HCT116 (cell line): Measurements from ENCODE around the gene CCDC183. TPM values are rescaled to one million over a fixed set of nuclear protein-coding genes. Genes with fewer than 3 reads are reported as not detected.

ENCODE experiments used
- ATAC-seq: fragments of 200-7000 bp; cut with Tn5 transposase; 2 replicates; pipeline ENCODE4 v1.9.1; 2020; ENCODE audit warnings: mild to moderate bottlenecking, moderate library complexity
- BruUV-seq: library from RNA; stranded (reverse); fragments of 400-500 nt; replicated peaks from 2 replicates; lab custom pipeline; 2021; lab: Mats Ljungman, UMichigan
- CTCF ChIA-PET: fragments of 300-600 bp; sonication (Branson Sonifier 250); formaldehyde crosslinking; loops from one replicate; lab custom pipeline; 2021; ENCODE audit warnings: antibody characterized with exemption; lab: Charles Lee
- POLR2A ChIA-PET: fragments of 300-600, 350-600 bp; sonication (Branson Sonifier 250); formaldehyde crosslinking; loops from one replicate; lab custom pipeline; 2021; ENCODE audit warnings: antibody characterized with exemption; lab: Charles Lee
- RAD21 ChIA-PET, 2 experiments: fragments of 300-600 bp; sonication (Branson Sonifier 250); formaldehyde crosslinking; loops; one replicate each; lab custom pipeline; 2023; ENCODE audit warnings: low total read pairs in 2 of 2; ENCODE audit not compliant: uncharacterized antibody in 2 of 2, unreplicated experiment in 2 of 2, low non-redundant PET in 1 of 2; lab: Charles Lee
- DNase-seq: peaks from one replicate; pipeline ENCODE4 v3.0.0-alpha.2; 2010; ENCODE audit warnings: low read depth, low spot score
- H2AFZ ChIP-seq: fragments of 200-600 bp; shearing (Covaris generic), sonication (generic); 2 replicates; pipeline ENCODE4 v1.6.1; 2017; ENCODE audit warnings: low read depth, mixed run types, mixed read lengths, antibody characterized with exemption, low read length; ENCODE audit not compliant: poor library complexity, severe bottlenecking
- H3K27ac ChIP-seq: 2 replicates; pipeline ENCODE4 v1.5.1; 2012; ENCODE audit warnings: low read depth, low read length
- H3K27me3 ChIP-seq: fragments of 200-600 bp; sonication (generic); 2 replicates; pipeline ENCODE4 v1.6.1; 2016; ENCODE audit warnings: mixed run types, low read length, mixed read lengths; ENCODE audit not compliant: insufficient read depth
- H3K36me3 ChIP-seq, 2 experiments: fragments of 200-500 bp in 1 of 2; fragments of 200-600 bp in 1 of 2; sonication (Bioruptor generic) in 1 of 2; sonication (generic) in 1 of 2; 2 replicates each; pipeline versions ENCODE4 v1.5.1 to v1.6.1; 2014 to 2016; ENCODE audit warnings: low read length in 2 of 2, inconsistent platforms in 1 of 2, mixed read lengths in 1 of 2, mixed run types in 1 of 2; ENCODE audit not compliant: insufficient read depth in 2 of 2, control insufficient read depth in 1 of 2
- H3K4me1 ChIP-seq, 2 experiments: fragments of 200-600 bp in 1 of 2; sonication (generic) in 1 of 2; 2 replicates each; pipeline versions ENCODE4 v1.5.1 to v1.6.1; 2012 to 2017; ENCODE audit warnings: low read length in 2 of 2, inconsistent platforms in 1 of 2, mild to moderate bottlenecking in 1 of 2, mixed read lengths in 1 of 2, mixed run types in 1 of 2, moderate library complexity in 1 of 2; ENCODE audit not compliant: insufficient read depth in 2 of 2, control insufficient read depth in 1 of 2
- H3K4me2 ChIP-seq: fragments of 200-600 bp; sonication (generic); 2 replicates; pipeline ENCODE4 v1.6.1; 2017; ENCODE audit warnings: mixed run types, low read length, mixed read lengths
- H3K4me3 ChIP-seq, 2 experiments: fragments of 200-600 bp in 1 of 2; sonication (generic) in 1 of 2; replicated peaks in 1 of 2; 2 replicates each; pipeline ENCODE4 v1.5.1; 2011 to 2016; ENCODE audit warnings: low read length in 2 of 2, control low read depth in 1 of 2, low read depth in 1 of 2, mild to moderate bottlenecking in 1 of 2, mixed read lengths in 1 of 2, mixed run types in 1 of 2
- H3K79me2 ChIP-seq: fragments of 200-600 bp; sonication (generic); 2 replicates; pipeline ENCODE4 v1.6.1; 2017; ENCODE audit warnings: mild to moderate bottlenecking, mixed run types, low read length, moderate library complexity, mixed read lengths; ENCODE audit not compliant: insufficient read depth
- H3K9ac ChIP-seq: fragments of 200-600 bp; sonication (generic); 2 replicates; pipeline ENCODE4 v1.6.1; 2016; ENCODE audit warnings: low read length, mixed read lengths
- H3K9me2 ChIP-seq: fragments of 200-600 bp; sonication (generic), shearing (Covaris generic); 2 replicates; pipeline ENCODE4 v1.6.1; 2017; ENCODE audit warnings: mixed run types, mild to moderate bottlenecking, moderate library complexity; ENCODE audit not compliant: insufficient read depth
- H3K9me3 ChIP-seq, 2 experiments: fragments of 200-500 bp in 1 of 2; fragments of 200-600 bp in 1 of 2; sonication (Bioruptor generic) in 1 of 2; sonication (generic) in 1 of 2; 2 replicates each; pipeline ENCODE4 v1.6.1; 2014 to 2017; ENCODE audit warnings: low read length in 2 of 2, mixed read lengths in 2 of 2, inconsistent platforms in 1 of 2, low read depth in 1 of 2, mild to moderate bottlenecking in 1 of 2, mixed run types in 1 of 2, moderate library complexity in 1 of 2; ENCODE audit not compliant: control insufficient read depth in 1 of 2, insufficient read depth in 1 of 2
- H4K20me1 ChIP-seq: fragments of 200-600 bp; sonication (generic), shearing (Covaris generic); 2 replicates; pipeline ENCODE4 v1.6.1; 2017; ENCODE audit warnings: mixed run types, mild to moderate bottlenecking, moderate library complexity; ENCODE audit not compliant: insufficient read depth
- CEBPB ChIP-seq: IDR thresholded peaks from 2 replicates; pipeline ENCODE4 v1.6.1; 2012; ENCODE audit warnings: low read depth
- EGR1 ChIP-seq: IDR thresholded peaks from 2 replicates; pipeline ENCODE4 v1.6.1; 2012; ENCODE audit warnings: low read depth
- EZH2phosphoT487 ChIP-seq: fragments of 200-600 bp; IDR thresholded peaks from 2 replicates; pipeline ENCODE4 v1.6.1; 2018; ENCODE audit warnings: antibody characterized with exemption, borderline replicate concordance
- intact Hi-C: fragments of 100-400 bp; cut with micrococcal nuclease; formaldehyde crosslinking; loops from 2 replicates; pipeline ENCODE4 v1.10.0; 2022
- total RNA-seq: library from RNA; stranded (reverse); gene quantifications from one replicate; pipeline ENCODE4 v1.2.1, GENCODE V29; 2021; ENCODE audit not compliant: unreplicated experiment
- TF ChIP-seq, protein P1 (sequence below): IDR thresholded peaks from 2 replicates; pipeline ENCODE4 v1.6.1; 2012; ENCODE audit warnings: low read depth
- TF ChIP-seq, protein P2 (sequence below): IDR thresholded peaks from 2 replicates; pipeline ENCODE4 v1.6.1; 2012

The CCDC183 gene
- total RNA-seq, 1 experiment from 2014 or later = 2.8 TPM

- H3K4me2 ChIP-seq = no peak overlapping the region
- H3K4me3 ChIP-seq = no peak overlapping the region
- intact Hi-C loops = loop anchor here (5.0 to 10.0 kb wide), 2 partner anchors 104 to 197 kb away; partner anchors contain the start of genes C8G and FBXW5
- no peak overlapping the region for H2AFZ ChIP-seq
- BruUV-seq = TSS peak; percentile 53
- CTCF ChIA-PET = interaction anchor here (0.5 to 1.0 kb wide), 2 partner anchors 62 to 151 kb away, joined by 3 to 4 read pairs; no protein-coding TSS in a partner anchor
- H3K4me1 ChIP-seq = peaks cover 29 to 39% of the 10 kb centered on the region in 2 experiments
- H3K9me3 ChIP-seq = no peaks in the 10 kb centered on the region
- ATAC-seq (no peak), DNase-seq (no peak)
- no peaks in the 10 kb centered on the region for H3K9me2 ChIP-seq
- no peaks in the 10 kb centered on the region for H3K27me3 ChIP-seq
- H3K36me3 ChIP-seq = no peaks in the 10 kb centered on the region
- H3K79me2 ChIP-seq = no peaks in the 10 kb centered on the region
- TF ChIP-seq EGR1 (no peak), EZH2phosphoT487 (no peak), CEBPB (no peak)
- TF ChIP-seq, protein P1, sequence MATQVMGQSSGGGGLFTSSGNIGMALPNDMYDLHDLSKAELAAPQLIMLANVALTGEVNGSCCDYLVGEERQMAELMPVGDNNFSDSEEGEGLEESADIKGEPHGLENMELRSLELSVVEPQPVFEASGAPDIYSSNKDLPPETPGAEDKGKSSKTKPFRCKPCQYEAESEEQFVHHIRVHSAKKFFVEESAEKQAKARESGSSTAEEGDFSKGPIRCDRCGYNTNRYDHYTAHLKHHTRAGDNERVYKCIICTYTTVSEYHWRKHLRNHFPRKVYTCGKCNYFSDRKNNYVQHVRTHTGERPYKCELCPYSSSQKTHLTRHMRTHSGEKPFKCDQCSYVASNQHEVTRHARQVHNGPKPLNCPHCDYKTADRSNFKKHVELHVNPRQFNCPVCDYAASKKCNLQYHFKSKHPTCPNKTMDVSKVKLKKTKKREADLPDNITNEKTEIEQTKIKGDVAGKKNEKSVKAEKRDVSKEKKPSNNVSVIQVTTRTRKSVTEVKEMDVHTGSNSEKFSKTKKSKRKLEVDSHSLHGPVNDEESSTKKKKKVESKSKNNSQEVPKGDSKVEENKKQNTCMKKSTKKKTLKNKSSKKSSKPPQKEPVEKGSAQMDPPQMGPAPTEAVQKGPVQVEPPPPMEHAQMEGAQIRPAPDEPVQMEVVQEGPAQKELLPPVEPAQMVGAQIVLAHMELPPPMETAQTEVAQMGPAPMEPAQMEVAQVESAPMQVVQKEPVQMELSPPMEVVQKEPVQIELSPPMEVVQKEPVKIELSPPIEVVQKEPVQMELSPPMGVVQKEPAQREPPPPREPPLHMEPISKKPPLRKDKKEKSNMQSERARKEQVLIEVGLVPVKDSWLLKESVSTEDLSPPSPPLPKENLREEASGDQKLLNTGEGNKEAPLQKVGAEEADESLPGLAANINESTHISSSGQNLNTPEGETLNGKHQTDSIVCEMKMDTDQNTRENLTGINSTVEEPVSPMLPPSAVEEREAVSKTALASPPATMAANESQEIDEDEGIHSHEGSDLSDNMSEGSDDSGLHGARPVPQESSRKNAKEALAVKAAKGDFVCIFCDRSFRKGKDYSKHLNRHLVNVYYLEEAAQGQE = no peak
- TF ChIP-seq, protein P2, sequence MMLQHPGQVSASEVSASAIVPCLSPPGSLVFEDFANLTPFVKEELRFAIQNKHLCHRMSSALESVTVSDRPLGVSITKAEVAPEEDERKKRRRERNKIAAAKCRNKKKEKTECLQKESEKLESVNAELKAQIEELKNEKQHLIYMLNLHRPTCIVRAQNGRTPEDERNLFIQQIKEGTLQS = no peak
- no peak overlapping the region for H3K9ac ChIP-seq
- peak overlapping the region; percentile 70 for H3K27ac ChIP-seq
- RAD21 ChIA-PET = no interaction called here
- H4K20me1 ChIP-seq = no peaks in the 10 kb centered on the region
- POLR2A ChIA-PET = no interaction called here
Observed at GRCh38 chr9:136840140-136840876, 44.2 kb downstream of the CCDC183 start.
